Smooth muscle cell of the brain vasculature (primary cell): ENCODE data around the gene GATA6.
"Not testable (repeated sequence)": the region's sequence is repeated elsewhere in the genome, so short reads cannot be mapped to it uniquely, and the experiment has no call there.

Source experiments
- DNase-seq: peaks from one replicate; pipeline ENCODE4 v3.0.0-alpha.2; 2012; ENCODE audit warnings: low read depth, low spot score

GATA6 gene

DNA sequence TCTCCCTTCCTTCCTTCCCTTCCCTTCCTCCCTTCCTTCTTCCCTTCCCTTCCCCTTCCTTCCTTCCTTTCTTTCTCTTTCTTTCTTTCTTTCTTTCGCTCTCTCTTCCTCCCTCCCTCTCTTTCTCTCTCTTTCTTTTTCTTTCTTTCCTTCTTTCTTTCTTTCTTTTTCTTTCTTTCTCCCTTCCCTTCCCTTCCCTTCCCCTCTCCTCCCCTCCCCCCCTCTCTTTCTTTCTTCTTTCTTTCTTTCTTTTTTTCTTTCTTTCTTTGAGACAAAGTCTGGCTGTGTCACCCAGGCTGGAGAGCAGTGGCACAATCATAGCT lies 34.8 kb downstream of the GATA6 start:
- DNase-seq, result no peak

DNA sequence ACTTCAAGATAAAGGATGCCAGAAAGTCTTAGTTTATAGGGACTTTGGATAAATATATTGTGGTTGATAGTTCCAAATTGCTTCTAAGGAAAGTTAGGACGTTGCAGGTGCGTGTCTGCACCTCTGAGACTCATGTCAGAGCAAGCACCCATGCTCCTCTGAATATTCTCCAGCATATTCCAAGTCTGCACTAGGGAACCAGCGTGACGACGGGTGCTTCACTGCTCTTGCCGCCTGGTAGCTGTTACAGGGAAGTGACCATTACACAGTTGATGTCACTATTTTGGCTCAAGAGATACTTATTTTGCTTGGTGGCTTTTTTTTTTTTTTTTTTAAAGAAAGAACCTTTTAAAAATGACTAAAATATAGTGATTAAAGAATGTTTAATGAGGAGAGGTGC lies 35.6 kb downstream of the GATA6 start:
- no peak for DNase-seq

DNA sequence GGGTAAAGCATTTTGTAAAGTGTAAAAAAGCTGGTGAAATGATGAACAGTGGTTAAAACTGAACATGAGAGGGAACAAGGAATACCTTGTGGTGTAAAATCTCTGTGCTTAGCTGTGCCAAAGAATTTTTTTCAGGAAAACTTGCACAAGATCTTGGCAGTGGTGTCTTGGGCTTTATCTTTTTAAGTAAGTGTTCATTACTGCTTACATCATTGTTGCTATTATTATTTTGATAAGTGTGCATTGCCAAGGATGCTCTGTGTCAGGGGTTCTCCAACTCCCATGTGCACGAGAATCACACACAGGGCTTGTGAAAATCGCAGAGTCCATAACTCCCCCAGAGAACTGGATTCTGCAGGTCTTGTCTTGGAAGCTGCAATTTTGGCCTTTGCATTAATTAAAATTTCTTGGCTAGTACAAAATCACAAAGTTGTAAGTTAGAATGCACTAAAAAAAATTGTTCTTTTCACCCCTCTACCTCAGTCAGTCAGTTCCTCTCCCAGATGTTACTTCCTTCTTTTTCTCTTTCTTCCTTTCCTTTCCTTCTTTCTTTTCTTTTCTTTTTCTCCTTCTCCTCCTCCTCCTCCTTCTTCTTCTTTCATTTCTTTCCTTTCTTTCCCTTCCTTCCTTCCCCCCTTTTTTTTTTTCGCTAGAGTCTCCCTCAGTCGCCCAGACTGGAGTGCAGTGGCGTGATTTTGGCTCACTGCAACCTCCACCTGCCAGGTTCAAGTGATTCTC lies 37.8 kb downstream of the GATA6 start:
- no peak for DNase-seq

DNA sequence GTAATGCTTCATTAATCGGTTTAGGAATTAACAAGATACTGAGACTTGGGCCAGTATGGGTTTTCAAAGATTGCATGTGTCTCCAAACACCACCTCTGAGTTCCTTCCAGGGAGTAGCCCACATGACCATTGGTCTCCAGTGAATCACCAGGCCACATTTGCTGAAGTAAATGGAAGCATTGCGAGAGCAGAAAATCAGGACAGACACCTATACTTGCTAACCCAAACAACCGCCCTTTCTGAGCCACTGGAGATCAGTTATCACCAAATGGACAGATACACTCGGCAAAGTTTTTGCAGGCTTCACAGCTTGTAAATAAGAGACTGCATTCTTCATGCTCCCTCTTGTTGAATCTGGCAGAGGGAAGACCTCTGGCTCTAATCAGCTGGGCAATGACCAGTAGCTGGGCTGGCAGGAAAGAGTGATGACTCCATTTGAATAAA lies 40.9 kb downstream of the GATA6 start:
- DNase-seq, result no peak

DNA sequence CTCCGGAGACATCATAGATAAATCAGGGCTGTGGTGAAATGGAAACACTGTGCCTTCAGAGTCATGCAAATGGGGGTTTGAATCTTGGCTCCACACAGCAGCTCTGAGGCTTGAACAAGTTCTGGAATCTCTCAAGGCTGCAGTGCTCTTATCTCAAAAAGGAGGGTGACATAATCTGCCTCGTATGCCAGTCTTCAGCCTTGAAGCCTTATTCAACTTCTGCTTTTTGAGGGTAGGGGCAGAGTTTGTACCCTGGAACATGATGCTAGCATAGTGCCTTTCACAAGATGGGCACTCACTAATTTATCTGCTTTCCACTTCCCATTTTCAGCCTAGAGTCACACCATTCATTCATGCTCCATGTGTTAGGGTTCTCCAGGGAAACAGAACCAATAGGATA lies 42.3 kb downstream of the GATA6 start:
- DNase-seq, result no peak

DNA sequence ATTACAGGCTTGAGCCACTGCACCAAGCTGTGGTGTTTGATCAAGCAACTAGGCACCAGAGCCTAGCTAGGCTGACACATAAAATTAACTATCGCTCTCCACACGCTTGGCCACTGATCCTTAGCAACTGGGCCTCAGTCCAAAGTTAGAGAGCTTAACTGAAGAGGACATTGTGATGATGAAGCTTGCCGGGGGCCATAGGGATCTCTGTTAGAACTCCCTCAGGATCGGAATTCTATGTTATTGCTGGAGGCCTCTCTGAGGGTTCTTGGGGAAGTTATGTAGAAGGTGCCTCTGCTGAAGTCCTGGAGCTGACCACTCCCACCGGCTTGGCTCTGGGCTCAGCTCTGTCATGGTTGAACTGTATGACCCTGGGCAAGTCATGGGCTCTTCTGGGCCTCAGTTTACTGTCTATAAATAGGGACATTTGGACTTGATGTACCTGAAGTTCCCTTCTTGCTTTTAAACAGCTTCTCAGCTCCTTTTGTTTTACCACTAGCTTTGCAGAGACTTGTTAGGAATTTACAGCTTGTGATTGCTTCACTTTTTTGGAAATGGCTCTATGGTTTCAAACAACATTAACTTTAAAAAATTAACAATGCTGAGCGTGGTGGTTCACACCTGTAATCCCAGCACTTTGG lies 44.1 kb downstream of the GATA6 start:
- DNase-seq, result no peak

DNA sequence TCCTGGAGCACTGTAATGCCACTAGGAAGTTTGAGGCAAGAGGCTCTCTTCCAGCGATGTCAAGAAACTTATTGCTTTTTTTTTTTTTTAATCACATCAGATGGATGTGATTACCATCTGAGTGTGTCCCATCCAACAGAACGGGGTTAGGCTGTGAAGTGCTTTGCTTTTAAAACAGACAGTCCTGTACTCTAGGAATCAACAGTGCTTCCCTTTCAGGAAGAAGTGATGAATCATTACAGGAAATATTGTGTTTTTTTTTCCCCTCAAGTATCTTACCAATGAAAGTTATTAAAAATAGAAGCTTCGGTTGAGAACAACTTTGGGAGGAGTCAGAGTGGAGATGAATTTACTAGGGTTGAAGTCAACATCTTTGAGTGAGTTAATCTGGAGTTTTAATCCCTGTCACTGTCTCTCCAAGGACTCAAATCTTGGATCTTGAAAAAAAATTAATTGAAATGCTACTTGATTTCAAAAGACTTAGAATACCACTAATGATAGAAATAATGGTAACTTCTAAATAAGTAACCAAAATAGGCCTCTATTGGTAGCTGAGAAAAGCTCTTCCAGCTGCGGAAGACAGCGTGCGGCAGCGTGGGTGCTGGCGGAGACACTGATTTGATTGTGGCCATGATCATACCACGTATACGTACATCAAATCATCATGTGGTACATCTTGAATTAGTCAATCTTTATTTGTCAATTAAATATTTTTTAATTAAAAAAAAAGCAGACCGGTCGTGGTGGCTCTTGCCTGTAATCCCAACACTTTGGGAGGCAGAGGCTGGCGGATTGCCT lies 45.5 kb downstream of the GATA6 start:
- DNase-seq, result no peak

DNA sequence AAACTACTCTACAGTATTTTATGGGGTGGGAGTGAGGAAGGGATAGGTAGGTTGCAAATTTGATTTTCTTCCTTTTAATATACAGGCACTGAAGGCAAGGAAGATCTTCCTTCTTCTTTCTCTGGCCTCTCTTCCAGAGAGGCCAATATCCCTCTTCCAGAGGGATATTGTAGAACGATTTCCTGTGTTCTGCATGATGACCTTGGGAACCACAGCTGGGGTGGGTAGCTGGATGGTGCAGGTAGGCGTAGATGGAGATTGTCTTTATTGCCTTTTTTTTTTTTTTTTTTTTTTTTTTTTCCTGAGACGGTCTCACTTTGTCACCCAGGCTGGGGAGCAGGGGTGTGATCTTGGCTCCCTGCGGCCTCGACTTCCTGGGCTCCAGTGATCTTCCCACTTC lies 49.4 kb downstream of the GATA6 start:
- DNase-seq, result no peak

DNA sequence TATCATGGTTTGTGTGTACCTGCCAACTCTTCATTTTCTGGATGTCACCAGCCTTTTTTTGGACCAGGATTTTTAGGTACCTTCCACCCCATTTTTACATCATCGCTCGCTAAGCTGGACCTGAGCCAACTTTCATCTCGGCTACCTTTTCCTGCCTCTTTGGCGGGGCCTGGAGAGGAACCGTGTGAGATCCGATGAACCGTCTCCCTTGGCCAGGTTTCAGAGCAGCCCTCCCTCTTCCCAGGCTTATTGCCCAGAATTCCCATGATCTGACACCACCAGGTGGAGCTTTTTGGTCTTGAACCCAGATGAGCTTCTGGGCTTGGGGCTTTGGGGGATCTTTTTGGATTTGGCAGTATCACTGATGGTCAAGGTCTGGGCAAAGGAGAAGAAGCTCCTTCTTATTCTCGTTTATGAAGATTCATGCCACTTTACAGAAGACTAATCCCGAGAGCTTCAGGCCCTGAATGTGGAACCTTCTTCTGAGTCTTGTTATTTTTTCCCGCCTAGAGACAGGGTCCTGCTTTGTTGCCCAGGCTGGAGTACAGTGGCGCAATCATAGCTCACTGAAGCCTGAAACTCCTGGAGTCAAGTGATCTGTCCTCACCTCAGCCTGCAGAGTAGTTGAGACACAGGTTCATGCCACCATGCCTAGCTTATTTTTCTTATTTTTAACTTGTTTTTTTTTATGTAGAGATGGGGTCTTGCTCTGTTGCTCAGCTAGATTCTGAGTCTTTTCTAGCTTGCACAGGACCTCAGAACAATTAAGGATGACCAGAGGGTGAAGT lies 50.4 kb downstream of the GATA6 start:
- DNase-seq, result no peak

DNA sequence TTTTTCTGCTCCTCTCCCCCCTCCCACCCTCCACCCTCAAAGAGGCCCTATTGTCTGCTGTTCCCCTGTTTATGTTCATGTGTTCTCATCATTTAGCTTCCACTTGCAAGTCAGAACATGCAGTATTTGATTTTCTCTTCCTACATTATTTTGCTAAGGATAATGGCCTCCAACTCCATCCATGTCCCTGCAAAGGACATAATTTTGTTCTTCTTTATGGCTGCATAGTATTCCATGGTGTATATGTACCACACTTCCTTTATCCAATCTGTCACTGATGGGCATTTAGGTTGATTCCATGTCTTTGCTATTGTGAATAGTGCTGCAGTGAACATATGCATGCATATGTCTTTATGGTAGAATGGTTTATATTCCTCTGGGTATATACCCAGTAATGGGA lies 51.2 kb downstream of the GATA6 start:
- not testable (repeated sequence) for DNase-seq

DNA sequence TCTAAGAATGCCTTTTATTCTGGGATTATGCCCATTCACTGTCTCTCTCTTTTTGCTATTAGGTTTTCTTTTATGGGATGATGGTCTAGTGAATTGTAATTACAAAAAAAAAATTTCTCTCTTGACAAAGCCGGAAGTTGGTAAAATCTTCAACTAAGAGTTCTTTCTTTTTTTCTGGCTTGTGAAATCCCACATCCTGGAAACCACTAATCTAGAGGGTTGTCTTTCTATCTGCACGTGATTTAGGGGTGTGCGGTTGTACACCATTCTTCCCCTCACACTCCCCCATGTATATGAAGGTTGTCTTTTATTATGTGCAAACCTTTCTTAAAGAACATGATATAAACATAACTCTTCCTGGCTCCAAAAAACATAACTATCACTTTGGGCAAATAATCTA lies 52.0 kb downstream of the GATA6 start:
- no peak for DNase-seq

DNA sequence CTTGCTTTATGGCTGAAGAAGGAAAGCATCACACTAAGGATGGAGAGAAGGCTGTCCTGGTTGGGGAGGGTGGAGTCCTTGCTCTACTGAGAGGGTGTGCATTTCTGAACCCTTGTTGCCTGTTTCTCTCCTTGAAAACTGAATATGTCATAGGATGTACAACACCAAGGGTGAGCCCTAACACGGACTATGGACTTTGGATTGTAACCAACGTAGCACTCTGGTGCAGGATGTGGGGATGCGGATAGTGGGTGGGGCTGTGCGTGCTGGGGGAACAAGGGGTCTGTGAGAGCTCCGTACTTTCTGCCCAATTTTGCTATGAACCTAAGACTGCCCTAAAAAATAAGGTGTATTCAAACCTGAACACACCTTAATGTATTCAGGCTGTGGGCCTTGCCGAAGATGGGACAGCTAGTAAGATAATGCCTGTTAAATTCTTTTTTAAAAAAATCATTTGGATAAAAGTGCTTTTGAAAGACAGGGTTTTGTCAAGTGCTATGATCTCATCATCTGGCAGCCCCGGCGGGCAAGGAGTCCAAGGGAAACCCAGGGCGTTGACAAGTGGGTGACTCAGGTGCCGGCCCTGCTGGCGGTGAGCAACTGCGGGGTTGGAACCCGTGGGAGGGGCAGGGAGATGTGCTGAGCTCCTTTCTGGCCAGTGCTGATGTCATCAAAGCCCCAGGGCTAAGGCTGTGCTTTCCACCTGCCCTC lies 54.0 kb downstream of the GATA6 start:
- no peak for DNase-seq

DNA sequence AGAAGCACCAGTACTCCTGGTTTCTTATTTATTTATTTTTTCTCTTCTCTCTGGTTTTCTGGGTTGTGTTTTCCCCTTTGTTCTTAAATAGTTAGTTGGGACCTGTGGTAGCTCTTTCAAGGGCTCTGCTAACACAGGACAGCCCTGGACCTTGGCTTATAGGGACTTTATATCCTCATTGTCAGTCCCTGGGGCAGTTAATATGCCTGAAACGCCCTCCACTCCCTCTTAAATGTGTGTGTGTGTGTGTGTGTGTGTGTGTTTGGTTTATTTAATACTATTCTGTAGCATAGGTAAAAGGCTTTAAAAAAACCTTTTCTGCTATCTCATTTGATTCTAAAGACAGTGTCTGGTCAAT lies 54.6 kb downstream of the GATA6 start:
- no peak for DNase-seq

DNA sequence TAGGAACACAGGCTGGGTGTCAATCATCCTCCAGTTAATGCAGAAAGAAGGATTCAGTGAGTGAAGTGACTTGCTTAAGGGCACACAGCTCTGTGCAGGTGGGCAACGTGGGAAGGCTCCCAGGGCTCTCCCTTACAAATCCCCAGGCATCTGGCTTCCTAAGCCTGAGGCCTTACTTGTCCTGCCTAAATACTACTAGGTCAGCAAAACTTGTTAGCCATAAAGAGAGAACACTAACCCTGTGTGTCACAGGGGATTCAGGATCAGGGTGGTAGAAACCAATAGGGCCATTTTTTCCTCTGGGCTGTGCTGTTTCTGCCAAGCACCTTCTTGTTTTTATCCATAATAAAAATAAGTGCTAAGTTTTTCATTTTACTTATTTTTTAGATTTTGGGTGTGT lies 55.0 kb downstream of the GATA6 start:
- DNase-seq, result no peak

DNA sequence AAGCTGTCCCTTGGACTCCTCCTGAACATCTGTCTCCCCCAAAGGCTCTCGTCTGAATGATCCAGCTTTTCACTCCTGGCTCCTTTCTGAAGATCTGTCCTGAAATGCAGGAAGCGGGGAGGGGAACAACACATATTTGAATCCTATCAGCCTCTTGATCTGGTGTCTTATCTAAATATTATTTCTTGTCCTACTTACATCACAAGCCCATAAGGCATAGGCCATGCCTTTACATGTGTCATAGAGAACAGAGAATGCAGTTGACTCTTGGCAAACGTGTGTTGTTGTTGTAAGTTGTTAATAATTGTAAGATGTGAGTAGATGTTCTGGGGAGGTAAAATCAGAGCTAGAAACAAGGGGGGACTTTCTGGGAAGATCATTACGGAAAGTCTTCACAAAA lies 57.4 kb downstream of the GATA6 start:
- DNase-seq, result no peak

DNA sequence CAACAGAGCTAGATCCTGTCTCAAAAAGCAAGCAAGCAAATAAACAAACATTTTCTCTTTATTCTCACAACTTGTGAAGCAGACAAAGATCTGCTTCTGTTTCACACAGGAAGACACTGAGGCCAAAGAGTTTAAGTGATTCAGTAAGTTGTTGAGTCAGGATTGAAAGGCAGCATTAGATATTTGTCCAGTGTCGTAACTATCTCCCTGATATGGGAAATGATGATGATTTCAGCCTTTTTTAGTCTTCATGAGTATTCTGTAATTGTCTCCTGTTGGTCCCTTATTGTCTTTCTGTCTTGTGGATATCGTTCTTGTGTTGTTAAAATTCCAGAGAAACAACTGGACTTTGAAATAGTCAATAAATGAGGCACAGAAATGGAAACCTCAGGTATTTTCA lies 59.6 kb downstream of the GATA6 start:
- DNase-seq, result no peak

DNA sequence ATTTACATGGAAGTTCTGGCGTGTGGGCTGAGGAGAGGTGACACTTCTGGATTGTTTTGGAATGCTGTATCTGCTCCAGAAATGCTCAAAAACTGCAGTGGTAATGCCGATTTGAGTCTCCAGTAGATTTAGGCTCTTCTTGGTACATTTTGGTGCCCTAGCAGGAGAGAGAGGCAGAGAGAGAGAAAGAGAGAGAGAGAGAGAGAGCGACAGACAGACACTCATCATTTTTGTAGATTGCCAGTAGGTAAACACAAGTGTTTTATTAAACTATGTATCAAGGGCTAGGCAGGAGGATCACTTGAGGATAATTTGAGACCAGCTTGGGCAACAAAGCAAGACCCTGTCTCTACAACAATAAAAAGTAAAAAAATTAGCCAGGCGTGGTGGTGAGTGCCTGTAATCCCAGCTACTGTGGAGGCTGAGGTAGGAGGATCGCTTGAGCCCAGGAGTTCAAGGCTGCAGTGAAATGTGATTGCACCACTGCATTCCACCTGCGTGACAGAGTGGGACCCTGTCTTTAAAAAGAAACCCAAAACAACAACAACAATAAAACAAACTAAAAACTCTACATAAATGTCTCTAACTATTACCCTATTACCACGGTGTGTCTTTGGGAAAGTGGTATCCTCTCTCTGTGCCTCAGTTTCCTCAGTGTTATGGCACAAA lies 60.2 kb downstream of the GATA6 start:
- DNase-seq, result no peak

DNA sequence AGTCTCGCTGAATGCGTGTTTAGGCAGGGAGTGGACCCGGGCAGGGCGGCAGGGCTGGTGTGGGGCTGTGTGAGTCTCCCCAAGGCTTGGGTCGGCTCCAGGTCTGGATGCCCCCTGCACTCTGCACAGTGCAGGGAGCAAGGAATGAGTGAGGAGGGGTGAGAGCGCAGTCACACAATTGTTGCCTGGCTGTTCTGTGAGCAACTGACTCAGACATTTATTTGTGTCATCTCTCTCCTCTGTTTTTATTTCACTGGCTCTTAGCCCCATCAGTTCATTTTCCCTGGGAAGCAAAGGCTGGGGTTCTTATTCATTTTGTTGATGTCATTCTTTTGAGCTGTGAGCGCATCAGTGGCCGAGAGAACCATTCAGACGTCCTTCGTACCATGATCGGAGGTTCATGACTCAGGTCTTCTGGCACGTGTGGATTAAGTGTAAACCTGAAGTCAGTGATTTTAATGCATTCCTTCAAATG lies 61.1 kb downstream of the GATA6 start:
- no peak for DNase-seq

DNA sequence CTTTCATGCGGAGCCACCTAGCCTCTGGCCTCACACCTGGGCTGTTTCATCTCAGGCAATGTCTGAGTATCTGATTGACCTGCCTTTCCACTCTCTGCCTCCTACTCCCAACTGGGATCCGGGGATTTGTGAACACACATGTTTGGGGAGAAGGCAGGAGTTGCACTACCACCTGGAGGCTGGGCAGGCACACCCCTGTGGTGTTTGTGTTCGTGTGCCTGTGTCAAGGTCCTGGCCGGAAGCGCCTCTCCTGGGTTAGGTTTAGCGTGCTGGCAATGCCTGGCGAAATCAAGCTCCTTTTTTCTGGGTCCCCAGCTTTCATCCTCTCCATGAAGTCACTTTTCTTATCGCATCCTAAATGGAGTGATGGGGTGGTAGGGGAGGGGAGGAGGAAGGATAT lies 63.9 kb downstream of the GATA6 start:
- no peak for DNase-seq

DNA sequence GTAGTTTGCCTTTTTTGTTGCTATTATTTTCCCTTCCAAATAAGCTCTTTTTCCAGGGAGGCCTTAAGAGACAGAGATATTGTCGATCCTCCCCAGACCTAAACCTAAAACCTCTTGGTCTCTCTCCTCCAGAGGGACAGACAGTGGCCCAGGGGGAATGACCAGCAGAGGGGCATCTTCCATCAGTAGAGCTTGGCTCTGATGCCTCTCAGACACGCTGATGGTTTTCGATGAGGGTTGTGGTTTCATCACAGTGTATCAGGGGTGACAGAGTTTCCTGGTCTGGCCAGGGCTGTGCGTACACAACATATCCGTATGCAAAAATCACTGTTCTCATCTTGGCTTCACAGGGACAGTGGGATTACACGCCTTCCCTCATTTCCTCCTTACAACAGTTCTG lies 68.6 kb downstream of the GATA6 start:
- DNase-seq, result no peak

DNA sequence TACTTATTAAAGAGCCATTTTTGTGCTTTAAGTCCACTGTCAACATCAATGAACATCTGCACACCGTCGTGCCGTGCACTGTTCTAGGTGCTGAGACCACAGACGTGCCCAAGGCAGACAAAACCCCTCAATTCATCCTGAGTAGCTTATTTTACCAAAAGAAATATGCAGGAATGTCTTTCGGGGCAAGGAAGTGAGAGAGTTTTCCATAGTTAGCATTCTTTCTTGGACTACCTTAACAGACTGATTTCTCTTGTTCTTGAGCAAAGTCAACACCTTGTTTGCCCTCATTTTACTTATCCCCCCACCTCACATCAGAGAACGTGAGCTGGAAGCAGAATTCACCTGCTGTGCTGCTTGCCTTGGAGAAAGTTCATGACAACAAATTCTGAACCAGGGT lies 69.3 kb downstream of the GATA6 start:
- DNase-seq, result no peak
